NCI-H146 (cell line): Measurements from ENCODE around the gene APCDD1L.

Experiments
- DNase-seq: peaks from one replicate; lab custom pipeline; 2025; lab: John Stamatoyannopoulos, UW

The APCDD1L gene

DNA sequence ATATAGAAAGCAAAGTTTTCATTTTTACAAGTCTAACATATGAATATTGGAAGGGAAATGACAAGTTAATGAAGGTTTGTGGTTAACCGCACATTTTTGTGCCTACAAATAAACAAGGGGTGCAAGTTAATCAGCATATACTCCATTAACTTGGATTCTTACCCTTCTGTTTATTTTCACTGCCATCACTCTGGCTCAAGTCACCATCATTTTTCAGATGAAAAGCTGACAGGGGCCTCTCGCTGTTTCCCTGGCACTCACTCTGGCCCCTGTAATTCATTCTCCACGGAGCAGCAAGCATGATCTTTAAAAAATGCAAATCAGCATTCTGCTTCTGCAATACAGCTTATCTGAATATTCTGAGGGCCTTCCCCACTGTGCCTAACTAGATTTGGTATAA is 29.8 kb downstream of the APCDD1L start:
- no peak for DNase-seq

- no peak for DNase-seq
Measured at GRCh38 chr20:58483470-58483869, 31.7 kb downstream of the APCDD1L start.

DNA sequence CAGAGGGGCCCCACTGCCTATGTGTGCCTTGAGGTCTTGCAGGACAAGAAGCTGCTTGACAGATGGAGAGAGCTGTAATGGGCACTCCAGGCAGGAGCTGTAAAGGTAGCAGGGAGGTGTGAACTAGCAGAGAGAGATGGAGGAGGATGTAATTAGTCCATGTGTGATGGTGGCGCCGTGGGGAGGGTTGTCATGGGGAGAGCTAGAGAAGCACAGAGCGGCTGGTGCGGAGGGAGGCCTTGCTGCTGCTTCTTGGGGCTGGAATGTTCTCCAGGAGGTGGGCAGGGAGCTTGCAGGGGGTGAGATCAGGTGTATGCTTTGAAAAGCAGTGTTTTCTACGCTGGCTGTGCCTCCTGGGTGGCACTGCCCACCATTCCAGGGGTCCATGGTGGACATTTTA is 32.1 kb downstream of the APCDD1L start:
- no peak for DNase-seq

GRCh38 chr20:58482416-58482815 is 32.8 kb downstream of the APCDD1L start:
- DNase-seq = no peak

DNA sequence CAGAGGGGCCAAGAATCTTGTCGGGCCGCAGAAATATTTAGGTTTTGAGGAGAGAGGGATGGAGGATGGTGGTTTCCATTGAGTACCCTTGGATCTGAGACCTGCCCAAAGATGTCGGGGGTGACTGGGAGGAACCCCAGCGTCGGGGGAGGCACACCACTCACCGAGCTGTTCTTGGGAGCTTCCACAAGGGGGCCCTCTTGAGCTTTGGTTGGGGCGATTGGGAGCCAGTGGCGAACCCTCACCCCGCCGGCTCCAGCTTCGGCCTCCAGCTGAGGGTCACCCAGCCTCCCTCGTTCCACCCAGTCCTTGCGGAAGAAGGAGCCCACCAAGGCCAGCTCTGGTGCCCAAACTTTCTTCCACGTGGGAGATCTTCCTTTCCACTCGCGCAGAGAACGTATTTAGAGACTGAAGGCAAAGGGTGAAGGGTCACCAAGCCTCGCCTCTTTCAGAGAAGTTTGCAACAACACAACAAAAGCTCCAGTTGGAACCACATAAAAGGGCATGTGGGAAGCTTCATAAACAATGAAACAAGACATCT is 33.6 kb downstream of the APCDD1L start:
- no peak for DNase-seq

DNA sequence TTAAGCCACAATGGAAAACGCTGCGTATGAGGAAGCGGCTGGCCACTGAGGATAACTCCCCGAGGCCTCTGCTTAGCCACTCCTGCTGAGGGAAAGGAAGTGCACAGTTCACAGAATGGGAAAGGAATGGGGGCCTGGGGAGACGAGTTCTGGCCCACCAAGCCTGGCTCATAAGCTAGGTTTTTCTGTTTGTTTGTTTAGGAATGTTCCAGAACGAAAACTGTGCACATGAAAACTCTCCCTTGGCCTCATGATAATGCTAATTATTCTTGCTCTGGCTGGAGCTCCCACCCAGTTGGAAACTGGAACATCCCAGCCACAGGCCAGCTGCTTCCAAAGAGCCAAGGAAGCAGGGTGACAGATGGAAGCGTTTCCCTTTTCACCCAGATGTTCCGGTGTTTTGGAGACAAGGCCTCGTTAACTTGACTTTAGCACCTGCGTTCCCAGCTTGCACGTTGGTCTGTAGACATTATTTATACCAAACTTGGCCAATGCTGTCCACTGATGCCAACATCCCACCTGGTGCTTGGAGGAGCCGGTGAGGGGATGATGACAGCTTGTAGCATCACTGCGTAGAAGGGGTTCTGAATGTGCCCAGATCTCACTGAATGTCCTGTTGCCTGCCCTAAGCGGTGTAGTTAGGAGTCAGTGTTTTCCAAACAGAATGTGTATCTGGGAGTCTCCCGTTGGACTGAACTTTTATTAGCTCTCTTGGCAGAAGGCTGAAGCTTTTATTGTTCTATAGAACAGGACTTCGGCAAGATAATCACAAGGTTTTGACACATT is 34.5 kb downstream of the APCDD1L start:
- no peak for DNase-seq

DNA sequence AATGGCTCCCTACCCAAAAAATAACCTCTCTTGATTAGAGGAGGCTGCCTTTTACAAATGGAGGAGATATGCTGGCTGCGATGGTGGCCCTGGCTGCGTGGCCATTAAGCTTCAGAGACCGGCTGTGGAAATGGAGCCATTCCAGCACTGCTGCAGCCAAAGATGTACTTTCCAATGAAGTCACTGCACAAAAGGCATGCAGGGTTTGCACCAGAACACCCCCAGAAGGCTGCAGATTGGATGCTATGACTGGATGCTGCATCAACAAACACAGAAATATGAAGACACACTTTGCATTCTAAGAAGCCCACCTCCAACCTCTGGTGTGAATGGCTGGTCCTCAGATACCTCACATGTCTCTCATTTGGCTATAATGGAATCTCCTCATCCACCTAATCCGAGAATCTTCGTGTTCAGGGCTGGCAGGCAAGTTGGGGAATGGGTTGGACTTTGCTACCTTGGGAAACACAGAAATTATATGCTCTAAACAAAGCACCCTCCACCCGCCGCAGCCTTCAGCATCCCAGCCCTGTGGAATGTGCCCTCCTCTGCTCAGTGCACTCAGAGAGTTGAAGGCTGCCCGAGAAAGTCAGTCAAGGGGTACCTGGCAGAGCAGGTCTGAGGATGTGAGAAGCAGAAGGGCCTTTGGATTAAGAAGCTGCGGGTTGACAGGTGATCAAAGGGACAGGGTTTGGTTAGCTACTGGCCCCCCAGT is 35.3 kb downstream of the APCDD1L start:
- DNase-seq = no peak

DNA sequence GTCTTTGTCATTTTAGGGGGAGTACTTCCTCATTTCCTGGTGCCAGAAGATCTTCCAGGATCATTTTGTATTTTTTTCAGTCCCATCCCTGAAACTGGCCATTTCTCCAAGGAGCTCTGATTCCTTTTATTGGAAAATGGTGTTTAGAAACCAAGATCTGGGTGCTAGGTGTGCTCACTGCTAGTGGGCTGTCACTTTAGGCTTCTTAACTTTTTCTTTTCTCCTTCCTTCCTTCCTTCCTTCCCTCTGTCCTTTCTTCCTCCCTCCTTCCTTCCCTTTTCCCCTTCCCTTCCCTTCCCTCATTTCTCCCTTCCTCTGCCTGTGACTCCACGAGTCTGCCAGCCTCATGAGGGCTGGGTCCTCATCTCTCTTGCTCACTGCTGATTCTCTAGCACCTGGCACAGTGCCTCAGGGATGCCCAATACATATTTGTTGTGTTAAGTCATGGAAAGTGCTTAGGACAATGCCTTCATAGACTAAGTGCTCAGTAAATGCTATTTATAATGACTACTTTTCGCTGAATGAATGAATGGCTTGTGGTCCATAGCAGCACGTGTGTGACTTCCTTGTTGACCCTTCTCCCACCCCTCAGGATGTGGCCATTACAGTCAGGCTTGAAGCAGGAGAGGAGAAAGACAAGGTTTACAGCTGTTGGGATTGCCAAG is 36.9 kb downstream of the APCDD1L start:
- no peak for DNase-seq

- no peak for DNase-seq
Measured at GRCh38 chr20:58475466-58475865, 39.7 kb downstream of the APCDD1L start.

GRCh38 chr20:58473453-58474425 is 41.5 kb downstream of the APCDD1L start:
- no peak for DNase-seq

GRCh38 chr20:58472273-58473018 is 42.8 kb downstream of the APCDD1L start:
- no peak for DNase-seq

DNA sequence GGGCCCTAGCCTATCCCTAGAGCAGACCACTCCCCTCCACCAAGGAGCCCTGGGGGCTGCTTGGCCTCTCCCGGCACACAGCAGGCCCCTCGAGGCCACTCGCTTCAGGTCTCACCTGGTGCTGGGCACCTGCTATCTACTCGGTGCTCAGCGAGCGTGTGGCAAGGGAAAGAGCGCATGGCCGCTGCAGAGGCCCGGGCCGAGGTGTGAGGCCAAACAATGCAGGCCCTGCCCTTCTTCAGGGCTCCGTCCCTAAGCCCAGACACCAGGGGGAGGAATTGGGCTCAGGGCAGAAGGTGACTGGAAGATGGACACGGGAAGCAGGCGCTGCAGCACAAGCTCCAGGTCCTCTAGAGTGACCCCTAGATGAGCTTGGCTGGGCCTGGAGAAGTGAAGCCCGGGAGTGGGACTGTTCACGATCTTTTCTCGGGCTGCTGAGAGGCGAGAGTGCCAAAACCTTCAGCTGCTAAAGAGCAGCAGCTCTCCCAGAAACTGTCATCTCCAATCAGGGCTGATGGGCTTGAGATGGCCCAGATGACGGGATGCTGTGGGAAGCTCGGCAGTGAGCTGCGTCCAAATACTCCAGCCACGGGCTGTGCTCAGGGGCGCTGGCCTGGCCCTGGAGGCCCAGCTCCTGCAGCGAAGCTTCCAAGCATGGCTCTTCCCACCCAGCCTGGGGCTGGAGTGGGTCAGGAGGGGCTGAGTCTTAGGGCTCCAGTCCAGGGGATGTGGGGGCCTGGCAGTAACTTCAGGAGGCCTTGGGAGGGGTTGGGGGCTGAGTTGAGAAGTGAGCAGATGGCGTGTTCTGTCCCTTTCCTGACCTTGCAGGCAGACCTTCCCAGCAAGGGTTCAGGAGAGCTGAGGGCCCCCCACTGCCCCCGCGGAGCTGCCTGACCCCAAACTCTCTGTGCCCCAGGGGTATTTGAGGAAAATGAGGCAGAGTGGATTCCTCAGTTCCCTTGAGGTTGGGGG is 43.7 kb downstream of the APCDD1L start:
- DNase-seq = no peak

- no peak for DNase-seq
Measured at GRCh38 chr20:58470336-58471192, 44.6 kb downstream of the APCDD1L start.

- no peak for DNase-seq
Measured at GRCh38 chr20:58469616-58470015, 45.6 kb downstream of the APCDD1L start.

- DNase-seq = no peak
Measured at GRCh38 chr20:58467572-58468527, 47.3 kb downstream of the APCDD1L start.

GRCh38 chr20:58466729-58467571 is 48.2 kb downstream of the APCDD1L start:
- no peak for DNase-seq
